SK-N-SH treated with all-trans-retinoic acid at 6 μM for 48 hours (cell line): ENCODE data around the gene KLHL40.

Source experiments
- ATAC-seq: fragments of 200-7000 bp; cut with Tn5 transposase; 3 replicates; pipeline ENCODE4 v1.9.1; 2020; ENCODE audit warnings: mild to moderate bottlenecking, moderate library complexity
- ARNTL ChIP-seq: fragments of 450-650 bp; formaldehyde crosslinking; IDR thresholded peaks from 2 replicates; pipeline ENCODE4 v1.5.0; 2020; ENCODE audit warnings: low read depth, mild to moderate bottlenecking, moderate library complexity, borderline replicate concordance
- GLIS3 ChIP-seq: fragments of 250-450 bp; sonication (Bioruptor Pico); IDR thresholded peaks from 2 replicates; pipeline ENCODE4 v1.5.0; 2020; ENCODE audit warnings: mild to moderate bottlenecking, moderate library complexity
- ISL1 ChIP-seq: fragments of 250-450 bp; sonication (Bioruptor Pico); IDR thresholded peaks from 2 replicates; pipeline ENCODE4 v2.1.2; 2022; ENCODE audit warnings: mild to moderate bottlenecking, moderate library complexity
- OSR1 ChIP-seq: fragments of 250-450 bp; sonication (Bioruptor Pico); IDR thresholded peaks from 2 replicates; pipeline ENCODE4 v1.8.0; 2022; ENCODE audit warnings: moderate library complexity, mild to moderate bottlenecking, inconsistent platforms
- PPARA ChIP-seq: fragments of 250-450 bp; sonication (Bioruptor Pico); IDR thresholded peaks from 2 replicates; pipeline ENCODE4 v1.5.0; 2020; ENCODE audit warnings: mild to moderate bottlenecking, borderline replicate concordance
- RARB ChIP-seq: fragments of 250-450 bp; sonication (Bioruptor Pico); IDR thresholded peaks from 2 replicates; pipeline ENCODE4 v1.8.0; 2021; ENCODE audit warnings: mild to moderate bottlenecking, moderate library complexity
- TCF4 ChIP-seq: fragments of 250-450 bp; sonication (Bioruptor Pico); IDR thresholded peaks from 2 replicates; pipeline ENCODE4 v1.8.0; 2021; ENCODE audit warnings: mild to moderate bottlenecking, moderate library complexity, borderline replicate concordance
- TOX ChIP-seq: fragments of 250-450 bp; sonication (Bioruptor Pico); IDR thresholded peaks from 2 replicates; pipeline ENCODE4 v1.8.0; 2021; ENCODE audit warnings: mild to moderate bottlenecking, moderate library complexity, borderline replicate concordance
- ZC3H10 ChIP-seq: fragments of 250-450 bp; sonication (Bioruptor Pico); IDR thresholded peaks from 2 replicates; pipeline ENCODE4 v1.5.1; 2021; ENCODE audit warnings: mild to moderate bottlenecking, moderate library complexity
- ZNF565 ChIP-seq: fragments of 450-650 bp; formaldehyde crosslinking; conservative IDR thresholded peaks from 2 replicates; pipeline ENCODE4 v1.5.0; 2020; ENCODE audit warnings: low read depth, mild to moderate bottlenecking, moderate library complexity
- ZNF70 ChIP-seq: fragments of 450-650 bp; formaldehyde crosslinking; IDR thresholded peaks from 2 replicates; pipeline ENCODE4 v1.5.0; 2020; ENCODE audit warnings: mild to moderate bottlenecking, moderate library complexity
- ZNF8 ChIP-seq: fragments of 450-650 bp; formaldehyde crosslinking; IDR thresholded peaks from 2 replicates; pipeline ENCODE4 v1.5.0; 2020; ENCODE audit warnings: mild to moderate bottlenecking, moderate library complexity
- TF ChIP-seq, protein P1 (sequence below): fragments of 250-450 bp; sonication (Bioruptor Pico); IDR thresholded peaks from 2 replicates; pipeline ENCODE4 v1.5.0; 2020; ENCODE audit warnings: mild to moderate bottlenecking, moderate library complexity
- TF ChIP-seq, protein P2 (sequence below): fragments of 250-450 bp; sonication (Bioruptor Pico); IDR thresholded peaks from 2 replicates; pipeline ENCODE4 v1.5.1; 2020; ENCODE audit warnings: low read depth, mild to moderate bottlenecking, moderate library complexity
- TF ChIP-seq, protein P3 (sequence below): fragments of 250-450 bp; sonication (Bioruptor Pico); IDR thresholded peaks from 2 replicates; pipeline ENCODE4 v1.8.0; 2021; ENCODE audit warnings: low read depth, mild to moderate bottlenecking, moderate library complexity, borderline replicate concordance
- TF ChIP-seq, protein P4 (sequence below): fragments of 250-450 bp; sonication (Bioruptor Pico); IDR thresholded peaks from 2 replicates; pipeline ENCODE4 v1.5.1; 2021; ENCODE audit warnings: mild to moderate bottlenecking, moderate library complexity

KLHL40 gene

DNA sequence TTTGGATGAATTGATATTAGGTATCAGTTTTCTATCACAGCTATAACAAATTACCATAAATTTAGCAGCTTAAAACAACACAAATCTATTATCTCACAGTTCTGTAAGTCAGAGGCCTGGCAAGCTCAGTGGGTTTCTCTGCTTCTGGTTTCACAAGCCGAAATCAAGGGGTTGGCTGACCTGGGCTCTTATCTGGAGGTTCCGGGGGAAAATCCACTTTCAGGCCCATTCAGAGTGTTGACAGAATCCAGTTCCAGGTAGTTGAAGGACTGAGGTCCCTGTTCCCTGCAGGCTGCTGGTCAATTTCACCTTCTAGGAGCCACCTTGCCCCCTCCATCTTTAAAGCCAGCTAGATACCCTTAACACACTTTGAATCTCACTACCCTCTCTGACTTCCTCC is 28.4 kb downstream of the KLHL40 start:
- TF ChIP-seq, protein P1, sequence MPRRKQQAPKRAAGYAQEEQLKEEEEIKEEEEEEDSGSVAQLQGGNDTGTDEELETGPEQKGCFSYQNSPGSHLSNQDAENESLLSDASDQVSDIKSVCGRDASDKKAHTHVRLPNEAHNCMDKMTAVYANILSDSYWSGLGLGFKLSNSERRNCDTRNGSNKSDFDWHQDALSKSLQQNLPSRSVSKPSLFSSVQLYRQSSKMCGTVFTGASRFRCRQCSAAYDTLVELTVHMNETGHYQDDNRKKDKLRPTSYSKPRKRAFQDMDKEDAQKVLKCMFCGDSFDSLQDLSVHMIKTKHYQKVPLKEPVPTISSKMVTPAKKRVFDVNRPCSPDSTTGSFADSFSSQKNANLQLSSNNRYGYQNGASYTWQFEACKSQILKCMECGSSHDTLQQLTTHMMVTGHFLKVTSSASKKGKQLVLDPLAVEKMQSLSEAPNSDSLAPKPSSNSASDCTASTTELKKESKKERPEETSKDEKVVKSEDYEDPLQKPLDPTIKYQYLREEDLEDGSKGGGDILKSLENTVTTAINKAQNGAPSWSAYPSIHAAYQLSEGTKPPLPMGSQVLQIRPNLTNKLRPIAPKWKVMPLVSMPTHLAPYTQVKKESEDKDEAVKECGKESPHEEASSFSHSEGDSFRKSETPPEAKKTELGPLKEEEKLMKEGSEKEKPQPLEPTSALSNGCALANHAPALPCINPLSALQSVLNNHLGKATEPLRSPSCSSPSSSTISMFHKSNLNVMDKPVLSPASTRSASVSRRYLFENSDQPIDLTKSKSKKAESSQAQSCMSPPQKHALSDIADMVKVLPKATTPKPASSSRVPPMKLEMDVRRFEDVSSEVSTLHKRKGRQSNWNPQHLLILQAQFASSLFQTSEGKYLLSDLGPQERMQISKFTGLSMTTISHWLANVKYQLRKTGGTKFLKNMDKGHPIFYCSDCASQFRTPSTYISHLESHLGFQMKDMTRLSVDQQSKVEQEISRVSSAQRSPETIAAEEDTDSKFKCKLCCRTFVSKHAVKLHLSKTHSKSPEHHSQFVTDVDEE (CRISPR knock-in tag), result no peak
- TF ChIP-seq ZNF8 (CRISPR knock-in tag), result no peak
- TF ChIP-seq ZNF565, result no peak
- TF ChIP-seq, all 23 proteins: peak for 0
- ATAC-seq, result no peak

DNA sequence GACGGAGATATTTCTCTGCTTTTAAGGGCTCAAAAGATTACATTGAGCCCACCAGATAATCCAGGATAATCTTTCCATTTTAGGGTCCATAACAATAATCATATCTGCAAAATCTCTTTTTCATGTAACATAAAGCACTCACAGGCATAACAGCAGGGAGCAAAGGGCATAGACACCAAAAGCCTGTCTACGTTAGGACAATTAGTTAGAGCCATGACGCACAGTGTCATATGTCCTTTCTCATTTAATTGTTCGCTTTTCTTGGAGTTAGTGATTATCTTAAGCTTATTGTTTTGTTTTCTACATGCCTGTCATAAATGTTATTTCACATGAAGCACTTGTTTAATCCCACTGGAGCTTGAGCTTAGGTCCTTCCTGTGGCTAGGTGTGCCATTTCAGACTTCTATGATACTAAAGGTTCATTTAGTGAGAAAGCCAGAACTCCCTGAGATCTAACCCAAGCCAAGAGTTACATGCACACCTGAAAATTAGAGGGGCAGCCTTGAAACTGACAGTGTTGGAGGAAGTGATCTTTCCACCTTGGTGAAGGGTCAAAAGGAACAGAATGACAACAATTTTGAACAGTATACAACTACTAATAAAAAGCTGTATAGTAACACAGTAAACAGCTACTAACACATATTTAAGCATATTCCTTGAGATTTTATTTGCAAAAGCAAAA is 29.0 kb downstream of the KLHL40 start:
- TF ChIP-seq ZNF70 (CRISPR knock-in tag), result no peak
- no peak for ATAC-seq

DNA sequence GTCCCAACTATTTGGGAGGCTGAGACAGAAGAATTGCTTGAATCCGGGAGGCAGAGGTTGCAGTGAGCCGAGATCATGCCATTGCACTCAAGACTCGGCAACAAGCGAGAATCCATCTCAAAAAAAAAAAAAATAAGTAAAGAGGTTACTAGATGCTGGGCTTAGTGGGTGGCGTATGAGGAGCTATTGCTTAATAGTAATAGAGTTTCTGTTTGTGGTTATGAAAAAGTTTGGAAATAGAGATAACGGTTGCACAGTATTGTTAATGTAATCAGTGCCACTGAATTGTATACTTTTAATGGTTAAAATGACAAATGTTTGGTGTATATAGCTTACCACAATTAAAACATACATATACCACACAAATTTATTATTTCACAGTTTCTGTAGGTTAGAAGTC is 32.0 kb downstream of the KLHL40 start:
- ATAC-seq, result no peak
- no peak for TF ChIP-seq ISL1 (CRISPR knock-in tag)
- TF ChIP-seq, all 23 proteins: peak for 0

DNA sequence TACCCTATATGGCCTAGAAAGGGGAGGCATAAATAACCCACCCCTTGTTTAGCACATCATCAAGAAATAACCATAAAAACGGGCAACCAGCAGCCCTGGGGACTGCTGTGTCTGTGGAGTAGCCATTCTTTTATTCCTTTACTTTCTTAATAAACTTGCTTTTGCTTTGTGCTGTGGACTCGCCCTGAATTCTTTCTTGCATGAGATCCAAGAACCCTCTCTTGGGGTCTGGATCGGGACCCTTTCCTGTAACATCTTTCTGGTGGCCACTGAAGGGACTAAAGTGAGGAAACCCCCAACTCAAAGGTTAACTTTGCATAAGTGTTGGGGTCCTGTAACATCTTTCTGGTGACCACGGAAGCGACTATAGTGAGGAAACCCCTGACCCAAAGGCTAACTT is 33.0 kb downstream of the KLHL40 start:
- no peak for ATAC-seq
- TF ChIP-seq ZC3H10 (CRISPR knock-in tag) (no peak), OSR1 (CRISPR knock-in tag) (no peak), GLIS3 (no peak), TCF4 (no peak), ZNF565 (no peak), ARNTL (CRISPR knock-in tag) (no peak), RARB (CRISPR knock-in tag) (no peak), TOX (CRISPR knock-in tag) (no peak), ZNF70 (CRISPR knock-in tag) (no peak), PPARA (CRISPR knock-in tag) (no peak), ZNF8 (CRISPR knock-in tag) (no peak)
- TF ChIP-seq, protein P2, sequence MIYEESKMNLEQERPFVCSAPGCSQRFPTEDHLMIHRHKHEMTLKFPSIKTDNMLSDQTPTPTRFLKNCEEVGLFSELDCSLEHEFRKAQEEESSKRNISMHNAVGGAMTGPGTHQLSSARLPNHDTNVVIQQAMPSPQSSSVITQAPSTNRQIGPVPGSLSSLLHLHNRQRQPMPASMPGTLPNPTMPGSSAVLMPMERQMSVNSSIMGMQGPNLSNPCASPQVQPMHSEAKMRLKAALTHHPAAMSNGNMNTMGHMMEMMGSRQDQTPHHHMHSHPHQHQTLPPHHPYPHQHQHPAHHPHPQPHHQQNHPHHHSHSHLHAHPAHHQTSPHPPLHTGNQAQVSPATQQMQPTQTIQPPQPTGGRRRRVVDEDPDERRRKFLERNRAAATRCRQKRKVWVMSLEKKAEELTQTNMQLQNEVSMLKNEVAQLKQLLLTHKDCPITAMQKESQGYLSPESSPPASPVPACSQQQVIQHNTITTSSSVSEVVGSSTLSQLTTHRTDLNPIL (CRISPR knock-in tag), result no peak
- TF ChIP-seq, protein P1 (CRISPR knock-in tag), result no peak
- TF ChIP-seq, protein P3, sequence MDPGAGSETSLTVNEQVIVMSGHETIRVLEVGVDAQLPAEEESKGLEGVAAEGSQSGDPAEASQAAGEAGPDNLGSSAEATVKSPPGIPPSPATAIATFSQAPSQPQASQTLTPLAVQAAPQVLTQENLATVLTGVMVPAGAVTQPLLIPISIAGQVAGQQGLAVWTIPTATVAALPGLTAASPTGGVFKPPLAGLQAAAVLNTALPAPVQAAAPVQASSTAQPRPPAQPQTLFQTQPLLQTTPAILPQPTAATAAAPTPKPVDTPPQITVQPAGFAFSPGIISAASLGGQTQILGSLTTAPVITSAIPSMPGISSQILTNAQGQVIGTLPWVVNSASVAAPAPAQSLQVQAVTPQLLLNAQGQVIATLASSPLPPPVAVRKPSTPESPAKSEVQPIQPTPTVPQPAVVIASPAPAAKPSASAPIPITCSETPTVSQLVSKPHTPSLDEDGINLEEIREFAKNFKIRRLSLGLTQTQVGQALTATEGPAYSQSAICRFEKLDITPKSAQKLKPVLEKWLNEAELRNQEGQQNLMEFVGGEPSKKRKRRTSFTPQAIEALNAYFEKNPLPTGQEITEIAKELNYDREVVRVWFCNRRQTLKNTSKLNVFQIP (CRISPR knock-in tag), result no peak
- TF ChIP-seq, protein P4, sequence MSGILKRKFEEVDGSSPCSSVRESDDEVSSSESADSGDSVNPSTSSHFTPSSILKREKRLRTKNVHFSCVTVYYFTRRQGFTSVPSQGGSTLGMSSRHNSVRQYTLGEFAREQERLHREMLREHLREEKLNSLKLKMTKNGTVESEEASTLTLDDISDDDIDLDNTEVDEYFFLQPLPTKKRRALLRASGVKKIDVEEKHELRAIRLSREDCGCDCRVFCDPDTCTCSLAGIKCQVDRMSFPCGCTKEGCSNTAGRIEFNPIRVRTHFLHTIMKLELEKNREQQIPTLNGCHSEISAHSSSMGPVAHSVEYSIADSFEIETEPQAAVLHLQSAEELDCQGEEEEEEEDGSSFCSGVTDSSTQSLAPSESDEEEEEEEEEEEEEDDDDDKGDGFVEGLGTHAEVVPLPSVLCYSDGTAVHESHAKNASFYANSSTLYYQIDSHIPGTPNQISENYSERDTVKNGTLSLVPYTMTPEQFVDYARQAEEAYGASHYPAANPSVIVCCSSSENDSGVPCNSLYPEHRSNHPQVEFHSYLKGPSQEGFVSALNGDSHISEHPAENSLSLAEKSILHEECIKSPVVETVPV (CRISPR knock-in tag), result no peak
